ENCODE results near the gene NT5C3B. TPM values are rescaled to one million over a fixed set of nuclear protein-coding genes. Genes with fewer than 3 reads are reported as not detected.

The NT5C3B gene
- total and polyA plus RNA-seq, 12 donors, result 14.5 to 48.5 (median 21.4) TPM

DNA sequence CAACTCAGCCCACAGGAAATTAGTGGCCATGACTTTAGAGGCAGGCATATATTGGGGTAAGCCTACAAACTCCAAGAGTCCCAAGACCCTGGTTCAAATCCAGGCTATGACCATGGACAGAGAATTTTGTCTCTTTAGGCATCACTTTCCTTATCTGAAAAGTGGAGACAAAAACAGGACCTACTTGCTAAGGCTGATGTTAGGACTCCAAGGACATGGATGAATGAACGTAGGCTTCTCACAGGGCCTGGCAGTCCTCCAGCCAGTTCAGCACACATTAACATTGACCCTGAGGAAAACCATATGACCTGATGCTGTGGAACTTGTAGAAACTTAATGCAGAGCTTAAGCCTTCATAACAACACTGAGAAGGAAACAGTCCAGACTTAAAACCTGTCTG lies 21.8 kb downstream of the NT5C3B start:
- H3K27ac ChIP-seq, result peak overlapping the region in 3 of 10 donors; percentile 64 to 82 (median 74)
- H3K36me3 ChIP-seq, result peaks cover 0 to 8% (median 0%) of the 10 kb centered on the region in 9 donors
- DNase-seq (no peak), ATAC-seq (no peak)
- no peaks in the 10 kb centered on the region for H3K9me3 ChIP-seq
- TF ChIP-seq, protein P1, sequence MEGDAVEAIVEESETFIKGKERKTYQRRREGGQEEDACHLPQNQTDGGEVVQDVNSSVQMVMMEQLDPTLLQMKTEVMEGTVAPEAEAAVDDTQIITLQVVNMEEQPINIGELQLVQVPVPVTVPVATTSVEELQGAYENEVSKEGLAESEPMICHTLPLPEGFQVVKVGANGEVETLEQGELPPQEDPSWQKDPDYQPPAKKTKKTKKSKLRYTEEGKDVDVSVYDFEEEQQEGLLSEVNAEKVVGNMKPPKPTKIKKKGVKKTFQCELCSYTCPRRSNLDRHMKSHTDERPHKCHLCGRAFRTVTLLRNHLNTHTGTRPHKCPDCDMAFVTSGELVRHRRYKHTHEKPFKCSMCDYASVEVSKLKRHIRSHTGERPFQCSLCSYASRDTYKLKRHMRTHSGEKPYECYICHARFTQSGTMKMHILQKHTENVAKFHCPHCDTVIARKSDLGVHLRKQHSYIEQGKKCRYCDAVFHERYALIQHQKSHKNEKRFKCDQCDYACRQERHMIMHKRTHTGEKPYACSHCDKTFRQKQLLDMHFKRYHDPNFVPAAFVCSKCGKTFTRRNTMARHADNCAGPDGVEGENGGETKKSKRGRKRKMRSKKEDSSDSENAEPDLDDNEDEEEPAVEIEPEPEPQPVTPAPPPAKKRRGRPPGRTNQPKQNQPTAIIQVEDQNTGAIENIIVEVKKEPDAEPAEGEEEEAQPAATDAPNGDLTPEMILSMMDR (IDR thresholded peaks at IDR 0.05), result no peak
- WGBS, 2 donors, result 28 to 42% methylated on average over 1 of the region's 1 CpG
- H3K27me3 ChIP-seq, result peaks cover 0 to 32% (median 0%) of the 10 kb centered on the region in 7 donors
- intact Hi-C loops (cut with DNase I), result loop anchor here in 1 of 10 donors (5.0 kb wide), 1 partner anchor 42 kb away; no protein-coding TSS in a partner anchor
- peak overlapping the region in 2 of 10 donors; percentile 75 to 80 for H3K4me3 ChIP-seq
- peaks cover 6 to 35% (median 31%) of the 10 kb centered on the region in 9 donors for H3K4me1 ChIP-seq

DNA sequence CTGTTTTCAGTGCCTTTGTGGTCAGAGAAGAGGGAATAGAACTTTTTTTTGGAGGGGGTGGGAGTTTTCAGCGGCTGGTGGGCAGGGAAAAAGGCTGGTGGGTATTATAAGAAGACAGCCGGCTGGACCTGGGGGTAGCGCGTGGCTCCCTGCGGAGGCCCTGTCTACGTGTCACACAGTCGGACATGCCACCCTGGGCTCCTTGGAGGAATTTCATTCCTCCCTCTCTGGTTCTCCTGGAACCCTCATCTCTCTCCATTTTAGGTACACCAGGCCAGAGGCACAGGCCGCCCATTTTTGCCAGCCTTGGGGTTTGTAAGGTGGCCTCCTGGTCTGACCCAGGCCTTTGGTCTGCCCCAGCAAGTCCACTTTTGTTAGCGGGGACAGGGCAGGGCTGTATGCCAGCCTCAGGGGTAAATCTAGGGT lies 22.3 kb downstream of the NT5C3B start:
- H3K4me1 ChIP-seq, result peaks cover 6 to 35% (median 31%) of the 10 kb centered on the region in 9 donors
- no peak for DNase-seq
- intact Hi-C loops (cut with DNase I), result loop anchor here in 1 of 10 donors (5.0 kb wide), 1 partner anchor 41 kb away; no protein-coding TSS in a partner anchor
- H3K27me3 ChIP-seq, result peaks cover 0 to 32% (median 0%) of the 10 kb centered on the region in 7 donors
- TF ChIP-seq, protein P1 (IDR thresholded peaks at IDR 0.05), result no peak
- H3K27ac ChIP-seq, result peak overlapping the region in 5 of 10 donors; percentile 64 to 82 (median 75)
- no peaks in the 10 kb centered on the region for H3K9me3 ChIP-seq
- peak overlapping the region in 8 of 10 donors; percentile 65 to 97 (median 77) for H3K4me3 ChIP-seq
- peaks cover 0 to 8% (median 0%) of the 10 kb centered on the region in 9 donors for H3K36me3 ChIP-seq
- no peak for ATAC-seq
- WGBS, 2 donors, result 58 to 75% methylated on average over 9 of the region's 9 CpGs

- Histone ChIP-seq H3K36me3 (peaks cover 0 to 5% (median 0%) of the 10 kb centered on the region in 9 donors), H3K27me3 (peaks cover 0 to 32% (median 0%) of the 10 kb centered on the region in 7 donors), H3K4me1 (peaks cover 6 to 35% (median 31%) of the 10 kb centered on the region in 9 donors), H3K9me3 (no peaks in the 10 kb centered on the region), H3K27ac (peak overlapping the region in 9 of 10 donors; percentile 47 to 82 (median 74)), H3K4me3 (peak overlapping the region; percentile 38 to 97 (median 74))
- intact Hi-C loops (cut with DNase I), result loop anchor here in 1 of 10 donors (5.0 kb wide), 1 partner anchor 41 kb away; no protein-coding TSS in a partner anchor
- ATAC-seq (no peak), DNase-seq (no peak)
- TF ChIP-seq, protein P1 (IDR thresholded peaks at IDR 0.05), result no peak
- 30 to 31% methylated on average over 12 of the region's 12 CpGs for WGBS, 2 donors
These were observed 22.8 kb downstream of the NT5C3B start for GRCh38 chr17:41813152-41813680.

DNA sequence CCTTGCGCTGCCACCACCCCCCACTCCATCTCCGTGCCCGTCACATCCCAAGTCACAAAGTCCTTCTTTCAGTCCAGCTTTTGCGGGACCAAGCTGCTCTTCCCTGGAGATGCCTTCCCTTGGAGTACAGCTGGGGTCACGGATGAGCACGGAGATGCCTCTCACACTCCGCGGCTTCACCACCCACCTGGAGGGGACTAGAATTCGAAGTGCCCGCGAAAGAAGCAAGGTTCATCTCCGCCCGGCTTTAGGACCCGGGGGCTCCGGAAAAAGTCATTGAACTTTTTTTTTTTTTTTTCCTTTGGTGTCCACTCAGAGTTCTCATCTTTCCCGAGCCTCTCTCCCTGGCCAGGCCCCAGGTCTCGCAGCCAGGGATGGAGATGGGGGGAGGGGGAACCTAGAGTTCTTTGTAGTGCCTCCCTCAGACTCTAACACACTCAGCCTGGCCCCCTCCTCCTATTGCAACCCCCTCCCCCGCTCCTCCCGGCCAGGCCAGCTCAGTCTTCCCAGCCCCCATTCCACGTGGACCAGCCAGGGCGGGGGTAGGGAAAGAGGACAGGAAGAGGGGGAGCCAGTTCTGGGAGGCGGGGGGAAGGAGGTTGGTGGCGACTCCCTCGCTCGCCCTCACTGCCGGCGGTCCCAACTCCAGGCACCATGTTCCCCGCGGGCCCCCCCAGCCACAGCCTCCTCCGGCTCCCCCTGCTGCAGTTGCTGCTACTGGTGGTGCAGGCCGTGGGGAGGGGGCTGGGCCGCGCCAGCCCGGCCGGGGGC lies 23.5 kb downstream of the NT5C3B start, which contains the start of gene FKBP10:
TSS of gene FKBP10 (plus strand) at position 624 of the 771 bp plus-strand sequence. CDS start at position 655, 31 bp downstream.
- ATAC-seq (peak; percentile 49 to 82 (median 71)), DNase-seq (peak; percentile 64 to 76)
- Histone ChIP-seq H3K4me3 (peak within 1 kb of the TSS; percentile 38 to 97 (median 74)), H3K27me3 (peaks cover 0 to 32% (median 0%) of the 10 kb centered on the region in 7 donors), H3K4me1 (peaks cover 6 to 35% (median 31%) of the 10 kb centered on the region in 9 donors), H3K9me3 (no peaks in the 10 kb centered on the region), H3K36me3 (peaks cover 0 to 5% (median 0%) of the 10 kb centered on the region in 9 donors), H3K27ac (peak within 1 kb of the TSS; percentile 17 to 82 (median 74))
- TF ChIP-seq, protein P1 (IDR thresholded peaks at IDR 0.05), result no peak
- WGBS, 2 donors, result 5 to 8% methylated on average over 35 of the region's 35 CpGs
- intact Hi-C loops (cut with DNase I), result loop anchor here in 1 of 10 donors (5.0 kb wide), 1 partner anchor 40 kb away; no protein-coding TSS in a partner anchor

All from heart right ventricle (tissue), 16 donors.